Endothelial cell of umbilical vein (primary cell): Measurements from ENCODE around the gene LRRC8D.

Experiments
- EZH2 ChIP-seq: IDR thresholded peaks from 2 replicates; pipeline ENCODE4 v1.6.1; 2012; ENCODE audit warnings: borderline replicate concordance, low read depth, mild to moderate bottlenecking, moderate library complexity, low read length, inconsistent platforms; ENCODE audit not compliant: severe bottlenecking
- JUN ChIP-seq: IDR thresholded peaks from 2 replicates; pipeline ENCODE4 v1.6.1; 2011; ENCODE audit warnings: borderline replicate concordance, low read depth; ENCODE audit not compliant: insufficient read length, insufficient read depth
- POLR2A ChIP-seq: IDR thresholded peaks from 2 replicates; pipeline ENCODE4 v1.6.1; 2012; ENCODE audit warnings: low read depth, mild to moderate bottlenecking, control low read depth, low read length
- POLR2AphosphoS5 ChIP-seq: IDR thresholded peaks from 2 replicates; pipeline ENCODE4 v1.6.1; 2012; ENCODE audit warnings: low read depth, mild to moderate bottlenecking, control low read depth, low read length, moderate library complexity; ENCODE audit not compliant: insufficient read depth
- TF ChIP-seq, protein P1 (sequence below), 2 donors: IDR thresholded peaks; 1 replicate in 1 of 2; 2 replicates in 1 of 2; pipeline ENCODE4 v1.5.1; 2011; ENCODE audit warnings: low read length in 2 of 2, mild to moderate bottlenecking in 2 of 2, moderate library complexity in 2 of 2, control low read depth in 1 of 2, inconsistent platforms in 1 of 2, low read depth in 1 of 2; ENCODE audit not compliant: insufficient read depth in 1 of 2; ENCODE audit errors: extremely low read depth in 1 of 2
- TF ChIP-seq, protein P2 (sequence below): IDR thresholded peaks from 2 replicates; pipeline ENCODE4 v1.6.1; 2011; ENCODE audit not compliant: insufficient read depth, insufficient read length

GRCh38 chr1:89870998-89871397 lies 50.2 kb downstream of the LRRC8D start:
- TF ChIP-seq, protein P1, sequence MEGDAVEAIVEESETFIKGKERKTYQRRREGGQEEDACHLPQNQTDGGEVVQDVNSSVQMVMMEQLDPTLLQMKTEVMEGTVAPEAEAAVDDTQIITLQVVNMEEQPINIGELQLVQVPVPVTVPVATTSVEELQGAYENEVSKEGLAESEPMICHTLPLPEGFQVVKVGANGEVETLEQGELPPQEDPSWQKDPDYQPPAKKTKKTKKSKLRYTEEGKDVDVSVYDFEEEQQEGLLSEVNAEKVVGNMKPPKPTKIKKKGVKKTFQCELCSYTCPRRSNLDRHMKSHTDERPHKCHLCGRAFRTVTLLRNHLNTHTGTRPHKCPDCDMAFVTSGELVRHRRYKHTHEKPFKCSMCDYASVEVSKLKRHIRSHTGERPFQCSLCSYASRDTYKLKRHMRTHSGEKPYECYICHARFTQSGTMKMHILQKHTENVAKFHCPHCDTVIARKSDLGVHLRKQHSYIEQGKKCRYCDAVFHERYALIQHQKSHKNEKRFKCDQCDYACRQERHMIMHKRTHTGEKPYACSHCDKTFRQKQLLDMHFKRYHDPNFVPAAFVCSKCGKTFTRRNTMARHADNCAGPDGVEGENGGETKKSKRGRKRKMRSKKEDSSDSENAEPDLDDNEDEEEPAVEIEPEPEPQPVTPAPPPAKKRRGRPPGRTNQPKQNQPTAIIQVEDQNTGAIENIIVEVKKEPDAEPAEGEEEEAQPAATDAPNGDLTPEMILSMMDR (IDR thresholded peaks at IDR 0.05; ENCODE audit: extremely low read depth in 1 of 2, insufficient read depth in 1 of 2, low read depth in 1 of 2, low read length in 2 of 2), result no peak
- no peak for TF ChIP-seq EZH2
- TF ChIP-seq JUN, result no peak
- TF ChIP-seq POLR2A, result no peak
- TF ChIP-seq POLR2AphosphoS5, result no peak
- TF ChIP-seq, protein P2, sequence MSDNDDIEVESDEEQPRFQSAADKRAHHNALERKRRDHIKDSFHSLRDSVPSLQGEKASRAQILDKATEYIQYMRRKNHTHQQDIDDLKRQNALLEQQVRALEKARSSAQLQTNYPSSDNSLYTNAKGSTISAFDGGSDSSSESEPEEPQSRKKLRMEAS, result no peak
